Fibroblast of the aortic adventitia (primary cell): ENCODE measurements around the gene IWS1. TPM values are rescaled to one million over a fixed set of nuclear protein-coding genes. Genes with fewer than 3 reads are reported as not detected.

Experiments used
- DNase-seq: peaks from one replicate; pipeline ENCODE4 v3.0.0-alpha.2; 2010; ENCODE audit warnings: low read depth
- H3K4me3 ChIP-seq: 2 replicates; pipeline ENCODE4 v1.5.1; 2011; ENCODE audit warnings: low read depth, mild to moderate bottlenecking, control low read depth, low read length, moderate library complexity
- total RNA-seq: library from RNA; depleted of rRNA; stranded (reverse); fragments of >200 nt; gene quantifications from 2 replicates; pipeline ENCODE4 v1.2.3, GENCODE V29; 2012; ENCODE audit warnings: low replicate concordance
- TF ChIP-seq, protein P1 (sequence below): IDR thresholded peaks from 2 replicates; pipeline ENCODE4 v1.5.1; 2011; ENCODE audit warnings: mild to moderate bottlenecking, low read length, control low read depth, inconsistent platforms; ENCODE audit not compliant: insufficient read depth

IWS1 gene
- total RNA-seq, 1 donor = 37.7 TPM

DNA sequence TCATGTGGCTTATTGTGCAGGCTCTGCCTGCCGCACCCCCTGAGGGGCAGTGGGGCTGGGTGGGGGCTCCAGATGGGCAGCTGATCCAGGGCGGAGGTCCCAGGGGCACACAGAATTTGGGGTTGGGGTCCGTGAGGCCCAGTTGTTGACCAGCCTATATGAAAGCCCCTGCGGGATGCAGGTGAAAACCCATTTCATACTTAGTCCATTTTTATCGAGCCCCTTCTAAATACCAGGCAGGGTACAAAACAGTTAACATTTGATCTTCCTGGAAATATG, 39.8 kb upstream of the IWS1 start:
- TF ChIP-seq, protein P1, sequence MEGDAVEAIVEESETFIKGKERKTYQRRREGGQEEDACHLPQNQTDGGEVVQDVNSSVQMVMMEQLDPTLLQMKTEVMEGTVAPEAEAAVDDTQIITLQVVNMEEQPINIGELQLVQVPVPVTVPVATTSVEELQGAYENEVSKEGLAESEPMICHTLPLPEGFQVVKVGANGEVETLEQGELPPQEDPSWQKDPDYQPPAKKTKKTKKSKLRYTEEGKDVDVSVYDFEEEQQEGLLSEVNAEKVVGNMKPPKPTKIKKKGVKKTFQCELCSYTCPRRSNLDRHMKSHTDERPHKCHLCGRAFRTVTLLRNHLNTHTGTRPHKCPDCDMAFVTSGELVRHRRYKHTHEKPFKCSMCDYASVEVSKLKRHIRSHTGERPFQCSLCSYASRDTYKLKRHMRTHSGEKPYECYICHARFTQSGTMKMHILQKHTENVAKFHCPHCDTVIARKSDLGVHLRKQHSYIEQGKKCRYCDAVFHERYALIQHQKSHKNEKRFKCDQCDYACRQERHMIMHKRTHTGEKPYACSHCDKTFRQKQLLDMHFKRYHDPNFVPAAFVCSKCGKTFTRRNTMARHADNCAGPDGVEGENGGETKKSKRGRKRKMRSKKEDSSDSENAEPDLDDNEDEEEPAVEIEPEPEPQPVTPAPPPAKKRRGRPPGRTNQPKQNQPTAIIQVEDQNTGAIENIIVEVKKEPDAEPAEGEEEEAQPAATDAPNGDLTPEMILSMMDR = no peak
- no peak overlapping the region for H3K4me3 ChIP-seq
- DNase-seq = no peak

DNA sequence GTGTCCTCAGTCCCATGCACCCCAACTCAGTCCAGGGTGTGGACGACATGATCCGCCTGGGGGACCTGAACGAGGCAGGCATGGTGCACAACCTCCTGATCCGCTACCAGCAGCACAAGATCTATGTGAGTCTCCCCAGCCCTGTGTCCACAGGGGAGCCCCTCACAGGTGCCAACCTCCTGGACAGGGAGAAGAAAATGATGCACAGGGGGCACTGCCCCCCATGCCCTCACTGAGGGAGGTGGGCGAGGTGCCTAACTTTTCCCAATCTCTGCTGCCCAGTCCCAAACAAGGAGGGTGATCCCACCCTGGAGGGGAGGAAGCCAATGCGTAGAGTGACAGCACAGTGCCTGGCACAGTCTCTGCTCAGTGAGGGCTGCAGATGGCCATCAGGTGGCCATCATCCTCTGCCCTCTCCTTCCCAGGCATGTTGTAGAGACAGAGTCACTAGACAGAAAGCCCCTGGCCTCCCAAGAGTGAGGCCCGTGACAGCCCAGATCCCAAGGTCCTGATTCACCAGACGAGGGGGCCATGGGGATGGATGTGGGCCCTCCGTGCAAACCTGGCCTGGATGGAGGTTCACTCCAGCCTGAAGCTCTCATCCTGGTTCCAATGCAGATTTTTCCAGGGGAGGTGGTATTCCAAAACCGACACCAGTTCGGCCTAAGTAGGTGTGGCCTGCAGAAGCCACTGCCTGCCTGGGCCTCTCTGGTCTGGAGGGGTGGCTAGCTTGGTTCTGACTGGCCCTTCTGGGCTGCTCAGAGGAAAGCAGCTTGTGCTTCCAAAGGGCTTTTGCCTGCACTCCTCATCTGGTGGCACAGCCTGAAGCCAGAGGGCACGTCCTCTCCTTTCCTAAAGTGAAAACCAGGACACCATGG, 39.2 kb upstream of the IWS1 start:
- DNase-seq = no peak
- no peak overlapping the region for H3K4me3 ChIP-seq
- TF ChIP-seq, protein P1 = no peak

DNA sequence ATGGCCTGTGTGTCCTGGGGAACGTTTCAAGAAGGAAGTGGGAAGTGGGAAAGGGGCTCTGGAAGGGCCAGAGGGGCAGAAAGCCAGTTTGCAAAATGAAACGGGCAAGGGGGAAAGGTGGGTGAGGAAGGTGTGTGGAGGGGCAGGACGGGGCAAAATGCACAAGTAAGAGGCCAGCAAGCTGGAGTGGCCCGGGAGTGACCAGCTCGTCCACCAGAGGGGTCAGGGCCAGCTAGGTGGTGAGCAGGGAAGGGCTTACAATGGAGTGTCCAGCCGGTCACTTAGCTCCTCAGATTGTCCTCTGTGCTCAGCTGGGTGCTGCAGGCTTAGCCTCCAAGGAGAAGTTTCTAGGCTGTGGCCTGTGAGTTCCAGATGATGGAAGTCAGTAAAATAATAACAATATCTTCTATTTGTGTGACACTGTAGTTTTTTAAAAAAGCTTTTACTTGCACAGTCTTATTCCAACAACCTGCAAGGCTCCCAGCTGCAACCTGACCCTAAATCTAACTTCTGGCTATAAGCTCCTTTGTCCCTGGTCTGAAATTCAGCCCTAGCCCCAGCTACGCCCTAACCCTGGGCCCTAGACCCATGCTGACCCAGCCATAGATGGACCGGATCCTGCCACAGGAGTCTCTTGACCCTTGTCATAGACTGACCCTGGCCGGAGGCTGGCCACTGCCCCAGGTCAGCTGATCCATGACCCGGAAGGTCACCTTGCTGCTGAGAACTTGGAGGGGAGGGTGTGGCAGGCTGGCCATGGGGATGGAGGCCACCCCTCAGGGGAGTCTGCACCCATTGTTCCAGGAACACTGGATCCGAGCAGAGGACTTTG, 38.4 kb upstream of the IWS1 start:
- TF ChIP-seq, protein P1 = no peak
- DNase-seq = no peak

DNA sequence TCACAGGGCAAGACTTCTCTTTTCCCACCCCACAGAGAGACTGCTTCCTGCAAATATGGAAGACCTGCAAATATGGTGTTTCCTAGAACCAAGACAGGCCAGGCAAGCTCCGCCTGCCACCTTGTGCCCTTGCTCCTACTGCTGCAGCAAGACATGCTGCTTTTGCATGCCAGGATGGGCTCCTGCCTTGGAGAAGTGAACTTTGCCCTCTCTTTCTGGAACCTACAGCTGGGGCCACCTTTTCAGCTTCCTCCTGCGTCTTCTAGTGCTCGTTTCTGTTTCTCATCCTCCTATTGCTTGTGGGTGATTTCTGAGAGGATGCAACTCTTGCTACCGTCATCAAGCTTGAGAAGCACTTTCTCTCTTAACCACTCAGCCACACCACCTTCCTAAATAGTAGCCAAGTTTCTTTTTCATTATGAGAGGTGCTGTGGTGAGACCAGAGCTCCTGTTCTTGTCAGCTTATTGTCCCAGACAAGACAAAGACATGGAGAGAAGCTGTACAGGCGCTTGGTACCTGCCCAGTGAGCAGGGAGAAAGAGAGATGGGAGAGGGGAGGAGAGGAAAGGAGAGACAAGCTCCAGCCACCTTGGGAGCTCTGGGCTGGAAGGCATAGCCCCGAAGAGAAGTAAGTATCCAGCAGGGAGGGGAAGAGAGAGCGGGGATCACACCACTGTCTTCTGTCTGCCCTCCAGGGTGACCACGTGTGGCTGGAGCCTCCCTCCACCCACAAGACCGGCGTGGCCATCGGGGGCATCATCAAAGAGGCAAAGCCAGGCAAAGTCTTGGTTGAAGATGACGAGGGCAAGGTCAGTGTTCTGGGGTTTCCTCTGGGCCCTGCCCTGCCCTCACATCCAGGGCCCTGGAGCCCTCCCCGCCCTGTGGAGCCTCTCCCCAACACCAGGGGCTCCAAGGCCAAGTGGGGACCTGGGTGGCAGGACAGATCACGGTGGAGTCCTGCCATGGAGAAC, 37.5 kb upstream of the IWS1 start:
- DNase-seq = no peak
- TF ChIP-seq, protein P1 = no peak
- H3K4me3 ChIP-seq = no peak overlapping the region

More for the DNA sequence above, 38.4 kb upstream of the IWS1 start:
- no peak overlapping the region for H3K4me3 ChIP-seq

DNA sequence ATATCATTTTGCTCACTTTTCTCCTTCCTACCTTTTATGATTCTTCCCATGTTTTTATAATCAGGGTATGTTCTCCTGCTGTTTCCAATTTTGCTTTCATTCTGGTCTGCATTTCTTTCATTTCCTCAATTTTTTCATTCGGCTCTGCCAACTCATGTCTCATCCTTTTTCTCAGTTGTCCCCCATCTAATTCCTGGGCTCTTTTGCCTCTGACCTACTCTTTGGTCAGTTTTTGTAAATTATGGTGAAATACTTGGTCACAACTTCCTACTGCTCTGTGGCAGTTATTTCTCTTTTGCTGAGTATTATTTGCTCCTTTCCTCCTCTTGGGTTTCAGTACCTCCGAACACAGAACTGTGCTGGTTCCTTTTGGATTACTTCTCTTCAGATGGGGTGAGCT, 36.6 kb upstream of the IWS1 start:
- DNase-seq = no peak
- H3K4me3 ChIP-seq = no peak overlapping the region
- TF ChIP-seq, protein P1 = no peak

DNA sequence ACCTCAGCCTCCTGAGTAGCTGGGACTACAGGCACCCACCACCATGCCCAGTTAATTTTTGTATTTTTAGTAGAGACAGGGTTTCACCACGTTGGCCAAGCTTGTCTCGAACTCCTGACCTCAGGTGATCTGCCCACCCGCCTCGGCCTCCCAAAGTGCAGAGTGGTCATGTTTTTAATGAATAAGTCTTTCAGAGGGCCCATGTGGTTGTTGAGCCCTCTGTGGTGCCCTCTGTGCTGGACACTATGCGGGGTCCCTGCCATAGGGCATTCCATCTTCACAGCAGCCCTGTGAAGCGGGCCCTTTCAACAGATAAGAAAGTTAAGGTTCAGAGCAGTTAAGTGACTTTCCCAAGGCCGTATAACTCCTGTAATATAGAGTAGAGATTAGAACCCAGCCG, 35.1 kb upstream of the IWS1 start:
- H3K4me3 ChIP-seq = no peak overlapping the region
- no peak for DNase-seq
- TF ChIP-seq, protein P1 = no peak
